Measurements from ENCODE around the gene PPIG. TPM values are rescaled to one million over a fixed set of nuclear protein-coding genes. Genes with fewer than 3 reads are reported as not detected.

The PPIG gene
- total RNA-seq, 1 experiment from 2014 or later, result 66.2 TPM

- H4K91ac ChIP-seq (ENCODE audit: insufficient read length, low read depth, low read length), result no peak overlapping the region
- H2BK5ac ChIP-seq (ENCODE audit: insufficient read length, low read length), result no peak overlapping the region
- no peak overlapping the region for H4K5ac ChIP-seq (ENCODE audit: insufficient read length, low read depth, low read length)
- Mint-ChIP-seq H3K36me3 (ENCODE audit: insufficient read depth in 1 of 3, low read depth in 3 of 3) (no peaks in the 10 kb centered on the region), H3K27me3 (ENCODE audit: low read depth) (no peaks in the 10 kb centered on the region), H3K4me3 (no peak overlapping the region), H3K4me1 (no peaks in the 10 kb centered on the region), H3K27ac (0 out of 7 replicates have a peak overlapping the region, but pooled peaks of 1 of the 3 experiments have one; percentile 43), H3K9me3 (no peaks in the 10 kb centered on the region)
- no peaks in the 10 kb centered on the region for H3K9me3 ChIP-seq (ENCODE audit: control insufficient read depth, low read depth, low read length)
- no peak overlapping the region for H2AFZ ChIP-seq (ENCODE audit: low read length)
- H3K79me1 ChIP-seq (ENCODE audit: insufficient read depth, low read depth, low read length, poor library complexity, severe bottlenecking), result no peaks in the 10 kb centered on the region
- H3K56ac ChIP-seq (ENCODE audit: insufficient read length, low read depth, low read length), result no peak overlapping the region
- H3K79me2 ChIP-seq (ENCODE audit: insufficient read depth, low read length), result no peaks in the 10 kb centered on the region
- no peak overlapping the region for H2BK120ac ChIP-seq (ENCODE audit: low read depth, low read length, poor library complexity, severe bottlenecking)
- no peak overlapping the region for H3K18ac ChIP-seq (ENCODE audit: insufficient read length, low read depth, low read length)
- no peak overlapping the region for H4K8ac ChIP-seq (replicated peaks; ENCODE audit: insufficient read length, low read depth, low read length)
- no peak overlapping the region for H3K4me2 ChIP-seq (ENCODE audit: insufficient read depth, insufficient read length, low read length)
- no peak overlapping the region for H3K27ac ChIP-seq (ENCODE audit: insufficient read length, low read depth, low read length)
- no peak overlapping the region for H2BK20ac ChIP-seq (ENCODE audit: low read depth, low read length, poor library complexity, severe bottlenecking)
- H3T11ph ChIP-seq (ENCODE audit: low read length), result no peak overlapping the region
- no peak overlapping the region for H2BK15ac ChIP-seq (ENCODE audit: low read depth, low read length)
- H3K14ac ChIP-seq (ENCODE audit: insufficient read depth, low read length), result no peak overlapping the region
- H2AK5ac ChIP-seq (ENCODE audit: insufficient read length, low read length), result no peak overlapping the region
- H2BK12ac ChIP-seq (ENCODE audit: insufficient read length, low read depth, low read length), result no peak overlapping the region
- no peak for TF ChIP-seq CTCF (conservative IDR thresholded peaks at IDR 0.05)
- DNase-seq, result no peak
- H3K27me3 ChIP-seq (ENCODE audit: insufficient read depth, low read length), result no peaks in the 10 kb centered on the region
- no CpG with 5 or more reads among the region's 1 CpG for WGBS (ENCODE audit: extremely low coverage, insufficient read length, low lambda C conversion rate)
- H3K4ac ChIP-seq (ENCODE audit: low read depth, low read length), result no peak overlapping the region
- H3K4me1 ChIP-seq (ENCODE audit: insufficient read depth, low read length), result no peaks in the 10 kb centered on the region
- H3K23ac ChIP-seq (ENCODE audit: insufficient read length, low read depth, low read length), result no peak overlapping the region
- no peaks in the 10 kb centered on the region for H4K20me1 ChIP-seq (ENCODE audit: control insufficient read depth, insufficient read depth, insufficient read length)
- H3K23me2 ChIP-seq (ENCODE audit: insufficient read length, low read depth, low read length, poor library complexity, severe bottlenecking), result no peaks in the 10 kb centered on the region
- H3K9ac ChIP-seq (ENCODE audit: extremely low read depth, insufficient read length, low read length), result no peak overlapping the region
Measured at GRCh38 chr2:169649278-169649677, 65.1 kb downstream of the PPIG start.
